Astrocyte (in vitro differentiated cells and primary cell): ENCODE data around the gene UBALD1. TPM values are rescaled to one million over a fixed set of nuclear protein-coding genes. Genes with fewer than 3 reads are reported as not detected.
"Not testable (repeated sequence)": the region's sequence is repeated elsewhere in the genome, so short reads cannot be mapped to it uniquely, and the experiment has no call there.

ENCODE experiments used
- DNase-seq: peaks from one replicate; pipeline ENCODE4 v3.0.0-alpha.2; 2010; ENCODE audit warnings: low read depth
- FAIRE-seq: peaks from 2 replicates; lab custom pipeline; 2011; peaks lifted over from hg19 to GRCh38; lab: Jason Lieb, UNC
- H2AFZ ChIP-seq: 2 replicates; pipeline ENCODE4 v1.6.0; 2012; ENCODE audit warnings: low read depth, low read length, inconsistent platforms
- H3K27ac ChIP-seq: 2 replicates; pipeline ENCODE4 v1.5.1; 2011; ENCODE audit warnings: low read depth, low read length, inconsistent platforms
- H3K27me3 ChIP-seq: 2 replicates; pipeline ENCODE4 v1.6.0; 2011; ENCODE audit warnings: low read length, inconsistent platforms; ENCODE audit not compliant: insufficient read depth
- H3K36me3 ChIP-seq: 2 replicates; pipeline ENCODE4 v1.5.1; 2011; ENCODE audit warnings: low read length, inconsistent platforms; ENCODE audit not compliant: insufficient read depth
- H3K4me1 ChIP-seq: 2 replicates; pipeline ENCODE4 v1.5.1; 2011; ENCODE audit warnings: low read length, inconsistent platforms; ENCODE audit not compliant: insufficient read depth
- H3K4me2 ChIP-seq: 2 replicates; pipeline ENCODE4 v1.6.0; 2012; ENCODE audit warnings: low read length, inconsistent platforms
- H3K4me3 ChIP-seq: 2 replicates; pipeline ENCODE4 v1.5.1; 2011; ENCODE audit warnings: low read depth, mild to moderate bottlenecking, low read length, inconsistent platforms; ENCODE audit not compliant: insufficient read depth
- H3K79me2 ChIP-seq: 2 replicates; pipeline ENCODE4 v1.6.0; 2012; ENCODE audit warnings: mild to moderate bottlenecking, low read length, inconsistent platforms; ENCODE audit not compliant: insufficient read depth
- H3K9ac ChIP-seq: 2 replicates; pipeline ENCODE4 v1.6.0; 2012; ENCODE audit warnings: mild to moderate bottlenecking, low read length, inconsistent platforms
- H3K9me3 ChIP-seq: 2 replicates; pipeline ENCODE4 v1.5.1; 2012; ENCODE audit warnings: low read depth, mild to moderate bottlenecking, low read length, inconsistent platforms; ENCODE audit not compliant: insufficient read depth
- H4K20me1 ChIP-seq: 2 replicates; pipeline ENCODE4 v1.6.0; 2012; ENCODE audit warnings: low read length, inconsistent platforms; ENCODE audit not compliant: insufficient read depth
- H3K27ac Mint-ChIP-seq: one replicate; pipeline ENCODE4 v1.8.0; 2021; ENCODE audit warnings: mild to moderate bottlenecking, mixed read lengths; ENCODE audit not compliant: unreplicated experiment
- H3K27me3 Mint-ChIP-seq: one replicate; pipeline ENCODE4 v1.8.0; 2021; ENCODE audit warnings: low read depth, mixed read lengths; ENCODE audit not compliant: unreplicated experiment
- H3K36me3 Mint-ChIP-seq: one replicate; pipeline ENCODE4 v1.8.0; 2021; ENCODE audit warnings: low read depth, mixed read lengths; ENCODE audit not compliant: unreplicated experiment
- H3K4me1 Mint-ChIP-seq: one replicate; pipeline ENCODE4 v1.8.0; 2021; ENCODE audit warnings: low read depth, mixed read lengths; ENCODE audit not compliant: unreplicated experiment
- H3K4me3 Mint-ChIP-seq: one replicate; pipeline ENCODE4 v1.8.0; 2021; ENCODE audit warnings: mild to moderate bottlenecking, moderate library complexity, mixed read lengths; ENCODE audit not compliant: unreplicated experiment
- H3K9me3 Mint-ChIP-seq: one replicate; pipeline ENCODE4 v1.8.0; 2021; ENCODE audit warnings: mild to moderate bottlenecking, mixed read lengths; ENCODE audit not compliant: unreplicated experiment
- CTCF ChIP-seq: IDR thresholded peaks from 2 replicates; pipeline ENCODE4 v1.5.1; 2011; ENCODE audit warnings: low read depth, mild to moderate bottlenecking, inconsistent platforms, low read length, moderate library complexity; ENCODE audit not compliant: insufficient read depth
- EZH2 ChIP-seq: IDR thresholded peaks from 2 replicates; pipeline ENCODE4 v1.6.1; 2012; ENCODE audit warnings: mild to moderate bottlenecking, low read length, inconsistent platforms; ENCODE audit not compliant: insufficient read depth
- total RNA-seq: library from RNA; stranded (reverse); gene quantifications from 2 replicates; pipeline ENCODE4 v1.2.1, GENCODE V29; 2021

UBALD1 gene
- total RNA-seq, 1 donor from 2014 or later, result 53.0 TPM

GRCh38 chr16:4650443-4651074, 35.9 kb upstream of the UBALD1 start:
- not testable (repeated sequence) for H3K4me1 ChIP-seq, H3K9ac ChIP-seq, H3K9me3 Mint-ChIP-seq, DNase-seq, H3K27ac ChIP-seq, H3K27me3 ChIP-seq, H3K27ac Mint-ChIP-seq, H3K36me3 ChIP-seq, H3K4me3 Mint-ChIP-seq, FAIRE-seq, H3K4me1 Mint-ChIP-seq, H2AFZ ChIP-seq, H3K27me3 Mint-ChIP-seq, H3K9me3 ChIP-seq, H3K4me2 ChIP-seq, H3K4me3 ChIP-seq
- Histone ChIP-seq H4K20me1 (peaks cover 81% of the 10 kb centered on the region), H3K79me2 (peaks cover 46% of the 10 kb centered on the region)
- TF ChIP-seq CTCF, result peak; percentile 45
- H3K36me3 Mint-ChIP-seq, result peaks cover 24% of the 10 kb centered on the region

- DNase-seq, result no peak
- Histone ChIP-seq H4K20me1 (peaks cover 81% of the 10 kb centered on the region), H3K4me1 (no peaks in the 10 kb centered on the region), H3K9ac (no peak overlapping the region), H3K36me3 (peaks cover 4% of the 10 kb centered on the region), H3K27me3 (no peaks in the 10 kb centered on the region), H3K9me3 (no peaks in the 10 kb centered on the region), H3K27ac (no peak overlapping the region), H3K4me3 (no peak overlapping the region), H3K4me2 (no peak overlapping the region), H3K79me2 (peaks cover 53% of the 10 kb centered on the region), H2AFZ (no peak overlapping the region)
- Mint-ChIP-seq H3K36me3 (peaks cover 27% of the 10 kb centered on the region), H3K4me3 (no peak overlapping the region), H3K4me1 (no peaks in the 10 kb centered on the region), H3K27me3 (no peaks in the 10 kb centered on the region), H3K9me3 (no peaks in the 10 kb centered on the region), H3K27ac (no peak overlapping the region)
- FAIRE-seq, result no peak
- TF ChIP-seq EZH2 (no peak), CTCF (no peak)
Measured at GRCh38 chr16:4649744-4650442, 35.2 kb upstream of the UBALD1 start.

GRCh38 chr16:4648917-4649316, 34.2 kb upstream of the UBALD1 start:
- no peak overlapping the region for H3K4me3 Mint-ChIP-seq
- no peaks in the 10 kb centered on the region for H3K9me3 Mint-ChIP-seq
- no peaks in the 10 kb centered on the region for H3K27me3 ChIP-seq
- H3K4me2 ChIP-seq, result no peak overlapping the region
- peaks cover under 1% of the 10 kb centered on the region for H3K36me3 ChIP-seq
- no peak for TF ChIP-seq CTCF
- no peak for TF ChIP-seq EZH2
- H3K9ac ChIP-seq, result no peak overlapping the region
- H3K27ac Mint-ChIP-seq, result no peak overlapping the region
- H3K27ac ChIP-seq, result no peak overlapping the region
- peaks cover 27% of the 10 kb centered on the region for H3K36me3 Mint-ChIP-seq
- FAIRE-seq (no peak), DNase-seq (no peak)
- no peak overlapping the region for H3K4me3 ChIP-seq
- H2AFZ ChIP-seq, result no peak overlapping the region
- H3K4me1 Mint-ChIP-seq, result no peaks in the 10 kb centered on the region
- H3K4me1 ChIP-seq, result no peaks in the 10 kb centered on the region
- H3K27me3 Mint-ChIP-seq, result no peaks in the 10 kb centered on the region
- no peaks in the 10 kb centered on the region for H3K9me3 ChIP-seq
- H4K20me1 ChIP-seq, result peaks cover 79% of the 10 kb centered on the region
- H3K79me2 ChIP-seq, result peaks cover 62% of the 10 kb centered on the region
